Liver (tissue), 3 donors: ENCODE measurements around the gene SLC16A9.

ENCODE experiments used
- FOXA1 ChIP-seq: IDR thresholded peaks from 2 replicates; pipeline ENCODE4 v1.6.1; 2016; ENCODE audit warnings: antibody characterized with exemption
- FOXA2 ChIP-seq: IDR thresholded peaks from 2 replicates; pipeline ENCODE4 v1.6.1; 2016; ENCODE audit warnings: antibody characterized with exemption
- GABPA ChIP-seq, 2 donors: IDR thresholded peaks in 1 of 2; conservative IDR thresholded peaks in 1 of 2; 2 replicates each; pipeline ENCODE4 v1.6.1; 2016; ENCODE audit warnings: antibody characterized with exemption in 2 of 2, mild to moderate bottlenecking in 1 of 2, moderate library complexity in 1 of 2
- HNF4A ChIP-seq, 2 donors: conservative IDR thresholded peaks; 2 replicates each; pipeline ENCODE4 v1.6.1; 2016; ENCODE audit warnings: antibody characterized with exemption in 2 of 2, mild to moderate bottlenecking in 2 of 2
- JUND ChIP-seq, 2 donors: IDR thresholded peaks; 2 replicates each; pipeline ENCODE4 v1.6.1; 2016; ENCODE audit warnings: antibody characterized with exemption in 2 of 2
- RAD21 ChIP-seq, 2 donors: IDR thresholded peaks; 2 replicates each; pipeline ENCODE4 v1.6.1; 2016; ENCODE audit warnings: antibody characterized with exemption in 2 of 2, mild to moderate bottlenecking in 2 of 2
- RXRA ChIP-seq, 2 donors: IDR thresholded peaks; 2 replicates each; pipeline ENCODE4 v1.6.1; 2017 to 2018; ENCODE audit warnings: antibody characterized with exemption in 2 of 2, mild to moderate bottlenecking in 1 of 2
- SP1 ChIP-seq: IDR thresholded peaks from 2 replicates; pipeline ENCODE4 v1.6.1; 2018; ENCODE audit warnings: antibody characterized with exemption, mild to moderate bottlenecking
- YY1 ChIP-seq: IDR thresholded peaks from 2 replicates; pipeline ENCODE4 v1.6.1; 2016; ENCODE audit warnings: antibody characterized with exemption, mild to moderate bottlenecking
- TF ChIP-seq, protein P1 (sequence below): fragments of 150-350 bp; IDR thresholded peaks from 2 replicates; pipeline ENCODE4 v1.5.1; 2017; ENCODE audit warnings: improper control_type of control experiment, low read depth, low read length; ENCODE audit not compliant: missing input control
- TF ChIP-seq, protein P2 (sequence below): IDR thresholded peaks from 2 replicates; pipeline ENCODE4 v1.6.1; 2016; ENCODE audit warnings: antibody characterized with exemption
- TF ChIP-seq, protein P3 (sequence below): IDR thresholded peaks from 2 replicates; pipeline ENCODE4 v1.6.1; 2016; ENCODE audit warnings: antibody characterized with exemption
- TF ChIP-seq, protein P4 (sequence below): IDR thresholded peaks from 2 replicates; pipeline ENCODE4 v1.6.1; 2016; ENCODE audit warnings: antibody characterized with exemption, mild to moderate bottlenecking
- TF ChIP-seq, protein P5 (sequence below): IDR thresholded peaks from 2 replicates; pipeline ENCODE4 v1.6.1; 2016; ENCODE audit warnings: antibody characterized with exemption
- donor health status: healthy.
- donor health status: healthy.

DNA sequence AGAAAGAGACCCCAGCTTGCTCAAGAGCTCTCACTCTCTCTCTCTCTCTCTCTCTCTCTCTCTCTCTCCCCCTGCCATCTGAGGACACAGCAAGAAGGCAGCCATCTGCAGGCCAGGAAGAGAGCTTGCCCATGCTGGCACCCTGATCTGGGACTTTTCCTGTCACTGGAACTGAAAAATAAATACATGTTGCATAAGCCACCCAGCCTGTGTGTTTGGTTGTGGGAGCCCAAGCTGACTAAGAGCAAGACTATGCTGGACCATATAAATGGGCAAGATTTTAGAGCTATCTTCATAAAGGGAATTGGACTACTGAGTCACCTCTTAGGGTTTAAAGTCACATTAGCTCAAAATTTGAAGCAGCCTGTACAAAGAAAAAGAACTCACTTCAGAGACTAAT lies 98.6 kb downstream of the SLC16A9 start:
- TF ChIP-seq, protein P1, sequence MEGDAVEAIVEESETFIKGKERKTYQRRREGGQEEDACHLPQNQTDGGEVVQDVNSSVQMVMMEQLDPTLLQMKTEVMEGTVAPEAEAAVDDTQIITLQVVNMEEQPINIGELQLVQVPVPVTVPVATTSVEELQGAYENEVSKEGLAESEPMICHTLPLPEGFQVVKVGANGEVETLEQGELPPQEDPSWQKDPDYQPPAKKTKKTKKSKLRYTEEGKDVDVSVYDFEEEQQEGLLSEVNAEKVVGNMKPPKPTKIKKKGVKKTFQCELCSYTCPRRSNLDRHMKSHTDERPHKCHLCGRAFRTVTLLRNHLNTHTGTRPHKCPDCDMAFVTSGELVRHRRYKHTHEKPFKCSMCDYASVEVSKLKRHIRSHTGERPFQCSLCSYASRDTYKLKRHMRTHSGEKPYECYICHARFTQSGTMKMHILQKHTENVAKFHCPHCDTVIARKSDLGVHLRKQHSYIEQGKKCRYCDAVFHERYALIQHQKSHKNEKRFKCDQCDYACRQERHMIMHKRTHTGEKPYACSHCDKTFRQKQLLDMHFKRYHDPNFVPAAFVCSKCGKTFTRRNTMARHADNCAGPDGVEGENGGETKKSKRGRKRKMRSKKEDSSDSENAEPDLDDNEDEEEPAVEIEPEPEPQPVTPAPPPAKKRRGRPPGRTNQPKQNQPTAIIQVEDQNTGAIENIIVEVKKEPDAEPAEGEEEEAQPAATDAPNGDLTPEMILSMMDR: no peak
- TF ChIP-seq, protein P2, sequence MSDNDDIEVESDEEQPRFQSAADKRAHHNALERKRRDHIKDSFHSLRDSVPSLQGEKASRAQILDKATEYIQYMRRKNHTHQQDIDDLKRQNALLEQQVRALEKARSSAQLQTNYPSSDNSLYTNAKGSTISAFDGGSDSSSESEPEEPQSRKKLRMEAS: no peak
- TF ChIP-seq FOXA1 (no peak), YY1 (no peak), RAD21 (IDR thresholded peaks at IDR 0.05) (no peak), HNF4A (conservative IDR thresholded peaks at IDR 0.05) (no peak), RXRA (IDR thresholded peaks at IDR 0.05) (no peak), JUND (IDR thresholded peaks at IDR 0.05) (no peak), GABPA (IDR thresholded peaks at IDR 0.05 in 1 of 2, conservative IDR thresholded peaks at IDR 0.05 in 1 of 2) (no peak), FOXA2 (no peak), SP1 (no peak)
- TF ChIP-seq, protein P3, sequence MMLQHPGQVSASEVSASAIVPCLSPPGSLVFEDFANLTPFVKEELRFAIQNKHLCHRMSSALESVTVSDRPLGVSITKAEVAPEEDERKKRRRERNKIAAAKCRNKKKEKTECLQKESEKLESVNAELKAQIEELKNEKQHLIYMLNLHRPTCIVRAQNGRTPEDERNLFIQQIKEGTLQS: no peak
- TF ChIP-seq, protein P4, sequence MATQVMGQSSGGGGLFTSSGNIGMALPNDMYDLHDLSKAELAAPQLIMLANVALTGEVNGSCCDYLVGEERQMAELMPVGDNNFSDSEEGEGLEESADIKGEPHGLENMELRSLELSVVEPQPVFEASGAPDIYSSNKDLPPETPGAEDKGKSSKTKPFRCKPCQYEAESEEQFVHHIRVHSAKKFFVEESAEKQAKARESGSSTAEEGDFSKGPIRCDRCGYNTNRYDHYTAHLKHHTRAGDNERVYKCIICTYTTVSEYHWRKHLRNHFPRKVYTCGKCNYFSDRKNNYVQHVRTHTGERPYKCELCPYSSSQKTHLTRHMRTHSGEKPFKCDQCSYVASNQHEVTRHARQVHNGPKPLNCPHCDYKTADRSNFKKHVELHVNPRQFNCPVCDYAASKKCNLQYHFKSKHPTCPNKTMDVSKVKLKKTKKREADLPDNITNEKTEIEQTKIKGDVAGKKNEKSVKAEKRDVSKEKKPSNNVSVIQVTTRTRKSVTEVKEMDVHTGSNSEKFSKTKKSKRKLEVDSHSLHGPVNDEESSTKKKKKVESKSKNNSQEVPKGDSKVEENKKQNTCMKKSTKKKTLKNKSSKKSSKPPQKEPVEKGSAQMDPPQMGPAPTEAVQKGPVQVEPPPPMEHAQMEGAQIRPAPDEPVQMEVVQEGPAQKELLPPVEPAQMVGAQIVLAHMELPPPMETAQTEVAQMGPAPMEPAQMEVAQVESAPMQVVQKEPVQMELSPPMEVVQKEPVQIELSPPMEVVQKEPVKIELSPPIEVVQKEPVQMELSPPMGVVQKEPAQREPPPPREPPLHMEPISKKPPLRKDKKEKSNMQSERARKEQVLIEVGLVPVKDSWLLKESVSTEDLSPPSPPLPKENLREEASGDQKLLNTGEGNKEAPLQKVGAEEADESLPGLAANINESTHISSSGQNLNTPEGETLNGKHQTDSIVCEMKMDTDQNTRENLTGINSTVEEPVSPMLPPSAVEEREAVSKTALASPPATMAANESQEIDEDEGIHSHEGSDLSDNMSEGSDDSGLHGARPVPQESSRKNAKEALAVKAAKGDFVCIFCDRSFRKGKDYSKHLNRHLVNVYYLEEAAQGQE: no peak
- TF ChIP-seq, protein P5, sequence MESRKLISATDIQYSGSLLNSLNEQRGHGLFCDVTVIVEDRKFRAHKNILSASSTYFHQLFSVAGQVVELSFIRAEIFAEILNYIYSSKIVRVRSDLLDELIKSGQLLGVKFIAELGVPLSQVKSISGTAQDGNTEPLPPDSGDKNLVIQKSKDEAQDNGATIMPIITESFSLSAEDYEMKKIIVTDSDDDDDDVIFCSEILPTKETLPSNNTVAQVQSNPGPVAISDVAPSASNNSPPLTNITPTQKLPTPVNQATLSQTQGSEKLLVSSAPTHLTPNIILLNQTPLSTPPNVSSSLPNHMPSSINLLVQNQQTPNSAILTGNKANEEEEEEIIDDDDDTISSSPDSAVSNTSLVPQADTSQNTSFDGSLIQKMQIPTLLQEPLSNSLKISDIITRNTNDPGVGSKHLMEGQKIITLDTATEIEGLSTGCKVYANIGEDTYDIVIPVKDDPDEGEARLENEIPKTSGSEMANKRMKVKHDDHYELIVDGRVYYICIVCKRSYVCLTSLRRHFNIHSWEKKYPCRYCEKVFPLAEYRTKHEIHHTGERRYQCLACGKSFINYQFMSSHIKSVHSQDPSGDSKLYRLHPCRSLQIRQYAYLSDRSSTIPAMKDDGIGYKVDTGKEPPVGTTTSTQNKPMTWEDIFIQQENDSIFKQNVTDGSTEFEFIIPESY: no peak
